HG03159 (cell line): Measurements from ENCODE around the gene IVD.

ENCODE experiments used
- ATAC-seq: cut with Tn5 transposase; IDR thresholded peaks from one replicate; pipeline ENCODE4 v1.9.1; 2021; ENCODE audit warnings: mild to moderate bottlenecking, moderate library complexity; ENCODE audit not compliant: unreplicated experiment

IVD gene

DNA sequence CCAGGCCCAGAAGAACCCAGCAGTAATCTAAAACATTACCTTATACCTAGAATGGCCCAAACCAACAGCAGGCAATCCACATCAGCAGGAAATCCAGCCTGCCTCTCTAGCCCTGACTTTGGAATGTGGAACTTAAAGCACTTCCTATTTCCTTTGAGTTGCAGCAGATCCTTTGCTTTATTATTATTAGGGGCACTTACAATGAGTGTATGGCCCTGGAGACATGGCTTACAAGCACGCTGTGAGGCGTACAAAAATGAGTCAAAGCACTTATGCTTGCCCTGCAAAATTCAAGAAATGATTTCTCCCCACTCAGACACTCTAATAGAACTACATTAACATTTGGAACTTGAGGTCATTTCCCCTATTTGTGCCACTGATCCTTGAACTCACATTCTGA is 32.6 kb upstream of the IVD start:
- ATAC-seq: no peak

DNA sequence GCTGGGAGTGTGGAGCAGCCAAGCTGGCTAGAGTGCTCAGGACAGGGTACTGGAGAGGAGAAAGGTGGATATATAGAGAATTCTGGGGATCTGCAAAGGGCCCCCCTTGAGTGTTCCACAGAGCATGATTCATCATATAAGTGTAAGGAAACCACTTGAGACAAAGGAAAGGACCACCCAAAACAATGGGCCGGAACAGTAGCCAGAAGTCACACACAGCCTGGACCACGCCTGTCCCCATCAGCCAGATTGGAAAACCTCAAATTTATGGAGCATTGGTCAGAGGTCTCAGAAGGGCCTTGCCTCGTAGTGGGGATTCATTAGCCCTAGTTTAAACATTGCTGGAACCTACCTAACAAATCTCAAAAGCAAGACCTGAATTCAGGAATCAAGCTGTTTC is 28.0 kb upstream of the IVD start:
- no peak for ATAC-seq

GRCh38 chr15:40379374-40379773 is 26.2 kb upstream of the IVD start:
- ATAC-seq: no peak

GRCh38 chr15:40379853-40380252 is 25.7 kb upstream of the IVD start:
- no peak for ATAC-seq

DNA sequence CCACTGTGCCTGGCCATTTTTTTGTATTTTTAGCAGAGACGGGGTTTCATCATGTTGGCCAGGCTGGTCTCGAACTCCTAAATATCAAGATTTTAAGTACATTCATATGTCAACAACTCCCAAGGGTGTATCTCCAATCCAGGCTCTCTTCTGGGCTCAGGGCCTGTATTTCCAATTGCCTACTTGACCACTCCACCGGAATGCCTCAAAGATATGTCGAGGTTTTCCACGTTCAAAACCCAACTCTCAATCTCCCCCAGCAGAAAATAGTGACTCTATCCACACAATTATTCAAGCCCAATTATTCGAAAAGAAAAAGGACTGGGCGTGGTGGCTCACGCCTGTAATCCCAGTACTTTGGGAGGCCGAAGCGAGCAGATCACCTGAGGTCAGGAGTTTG is 25.0 kb upstream of the IVD start:
- no peak for ATAC-seq

DNA sequence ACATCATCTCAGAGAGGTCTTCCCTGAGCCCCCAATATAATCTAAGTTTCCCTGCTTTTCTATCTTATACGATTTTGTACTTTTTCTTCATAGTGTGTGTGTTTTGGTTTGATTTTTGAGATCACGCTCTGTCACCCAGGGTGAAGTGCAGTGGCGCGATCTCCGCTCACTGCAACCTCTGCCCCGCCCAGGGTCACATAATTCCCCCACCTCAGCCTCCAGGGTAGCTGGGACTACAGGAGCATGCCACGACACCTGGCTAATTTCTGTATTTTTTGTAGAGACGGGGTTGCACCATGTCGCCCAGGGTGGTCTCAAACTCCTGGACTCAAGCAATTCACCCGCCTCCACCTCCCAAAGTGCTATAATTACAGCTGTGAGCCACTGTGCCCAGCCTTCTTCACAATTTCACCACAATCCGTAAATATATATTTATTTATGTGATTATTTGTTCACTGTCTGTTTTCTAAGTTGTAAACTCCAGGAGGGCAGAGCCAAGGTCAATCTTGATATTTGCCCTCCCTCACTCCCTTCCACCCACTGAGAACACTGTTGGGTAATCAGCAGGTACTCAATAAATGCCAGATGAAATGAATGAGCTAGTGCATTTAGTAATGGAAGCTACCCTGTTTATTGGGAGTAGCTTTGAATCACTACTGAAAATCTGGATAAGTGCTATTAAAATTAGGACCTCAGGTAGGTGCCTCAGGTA is 23.6 kb upstream of the IVD start:
- ATAC-seq: no peak

DNA sequence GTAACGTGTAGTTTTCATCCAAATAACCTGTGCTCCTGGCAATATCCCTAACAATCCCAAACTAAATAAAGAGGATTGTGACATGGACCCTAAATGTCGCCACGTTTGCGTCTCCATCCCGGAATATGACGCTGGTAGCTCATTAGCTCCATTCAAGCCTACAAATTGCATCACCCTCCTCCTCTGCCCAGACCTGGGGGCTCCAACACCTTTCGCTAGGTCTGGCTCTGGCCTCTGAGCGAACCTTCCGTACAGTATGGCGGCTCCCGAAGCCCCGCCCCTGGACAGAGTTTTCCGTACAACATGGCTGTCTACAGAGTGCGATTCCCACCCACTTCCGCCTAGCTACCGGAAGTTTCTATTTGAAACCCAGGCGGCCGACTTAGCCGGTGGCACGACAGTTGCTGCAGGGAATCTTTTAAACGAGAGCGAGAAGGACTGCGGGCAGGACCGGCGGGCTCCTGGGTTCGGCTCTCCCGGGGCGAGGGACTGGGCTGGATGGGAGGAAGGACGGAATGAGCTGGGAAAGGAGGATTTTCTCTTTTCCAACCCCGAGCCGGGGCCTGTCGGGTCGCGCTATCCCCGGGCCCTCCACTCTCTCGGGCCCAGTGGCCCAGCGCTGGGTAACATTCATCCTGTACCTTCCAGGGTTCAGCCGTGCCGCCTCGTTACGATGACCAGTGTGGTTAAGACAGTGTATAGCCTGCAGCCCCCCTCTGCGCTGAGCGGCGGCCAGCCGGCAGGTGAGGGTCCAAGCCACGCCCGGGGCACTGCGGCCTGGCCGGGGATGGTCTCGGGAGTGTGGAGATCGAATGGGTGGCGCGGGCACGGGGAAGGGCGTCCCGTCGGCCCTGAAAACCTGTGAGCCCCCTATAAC is 22.8 kb upstream of the IVD start, which contains the start of gene KNSTRN:
Gene KNSTRN, plus strand, starts transcription at position 142 of the 877 bp plus-strand sequence. Its CDS starts 115 bp downstream, at position 257.
- peak; percentile 88 for ATAC-seq

DNA sequence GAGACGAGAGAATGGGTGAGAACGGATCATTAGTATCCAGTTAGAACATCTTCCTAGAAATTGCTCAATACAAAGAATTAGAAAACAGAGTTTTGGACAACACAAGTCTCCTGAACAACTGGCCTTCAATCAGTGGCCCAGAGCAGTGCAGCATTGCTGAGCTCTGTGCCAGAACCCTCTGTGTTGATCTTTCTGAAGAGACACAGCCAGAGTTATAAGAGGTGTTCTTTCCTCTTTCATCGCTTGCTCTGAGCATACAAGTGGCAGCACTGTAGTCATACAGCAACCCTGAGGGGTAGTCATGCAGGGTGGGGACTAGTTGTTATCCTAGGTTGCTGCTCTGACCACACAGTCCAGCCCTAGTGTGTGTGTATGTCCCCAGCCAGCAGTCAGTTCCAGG is 19.1 kb upstream of the IVD start:
- no peak for ATAC-seq

GRCh38 chr15:40388941-40389823 is 16.4 kb upstream of the IVD start:
- no peak for ATAC-seq

DNA sequence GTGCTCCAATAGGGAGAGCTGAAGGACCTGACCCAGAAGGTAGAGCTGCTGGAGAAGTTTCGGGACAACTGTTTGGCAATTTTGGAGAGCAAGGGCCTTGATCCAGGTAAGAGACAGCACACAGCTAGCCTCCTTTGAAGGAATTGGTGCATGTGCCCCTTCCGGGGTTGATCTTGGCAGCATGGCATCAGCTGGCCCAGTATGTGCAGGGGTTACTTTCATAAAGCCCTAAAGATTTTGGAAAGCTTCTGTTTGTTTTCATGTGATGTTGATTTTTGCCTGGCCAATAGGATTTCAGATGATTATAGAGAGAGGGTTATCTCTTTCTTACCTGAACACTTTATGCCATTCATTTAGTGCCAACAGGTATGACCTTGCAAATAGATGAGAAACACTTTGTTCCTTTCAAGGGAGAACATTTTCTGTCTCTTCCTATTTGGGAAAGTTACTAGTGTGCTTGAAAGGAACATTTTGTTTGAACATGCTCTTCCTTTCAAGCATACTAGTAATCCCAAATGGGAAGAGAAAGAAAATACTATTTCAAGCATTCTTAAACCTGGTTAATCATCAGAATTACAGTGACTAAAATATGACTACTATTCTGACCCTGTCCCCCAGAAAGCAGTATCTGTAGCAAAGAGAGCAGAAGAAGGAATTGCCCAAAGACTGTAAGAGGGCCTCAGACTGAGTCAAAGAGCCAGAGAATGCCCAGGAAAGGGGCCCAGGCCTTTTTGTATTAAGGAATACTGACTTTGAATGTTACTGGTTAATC is 15.6 kb upstream of the IVD start:
- ATAC-seq: no peak

GRCh38 chr15:40392986-40393948 is 12.3 kb upstream of the IVD start:
- no peak for ATAC-seq

GRCh38 chr15:40397688-40398412 is 7.7 kb upstream of the IVD start:
- ATAC-seq: no peak

- ATAC-seq: no peak
These were observed 7.2 kb upstream of the IVD start for GRCh38 chr15:40398413-40398873.

GRCh38 chr15:40399370-40399769 is 6.2 kb upstream of the IVD start:
- ATAC-seq: no peak

DNA sequence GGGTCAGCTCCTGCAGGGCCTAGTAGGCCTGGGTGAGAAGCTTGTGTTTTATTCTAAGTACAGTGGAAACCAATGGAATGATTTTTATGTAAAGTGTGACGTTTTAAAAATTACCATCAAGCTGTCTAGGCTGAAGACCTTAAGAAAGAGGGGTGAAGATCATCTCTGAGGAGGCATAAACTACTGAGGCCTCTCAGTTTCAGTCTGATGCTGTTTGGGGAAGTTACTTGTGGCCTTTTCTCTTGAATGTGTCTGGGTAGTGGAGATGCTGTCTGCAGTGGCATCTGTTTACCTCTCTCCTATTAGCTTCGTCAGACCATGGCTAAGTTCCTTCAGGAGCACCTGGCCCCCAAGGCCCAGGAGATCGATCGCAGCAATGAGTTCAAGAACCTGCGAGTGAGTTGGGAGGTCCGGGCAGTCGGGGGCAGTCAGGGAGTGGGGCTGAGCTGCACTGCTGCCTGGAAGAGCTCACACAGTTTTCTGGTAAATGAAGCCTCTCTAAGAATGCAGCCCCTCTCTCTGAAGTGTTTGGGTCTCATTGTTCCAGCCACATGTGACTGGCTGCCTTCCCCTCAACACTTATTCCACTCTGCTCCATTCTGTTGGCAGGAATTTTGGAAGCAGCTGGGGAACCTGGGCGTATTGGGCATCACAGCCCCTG is 1.9 kb downstream of the IVD start:
- ATAC-seq: peak; percentile 59

DNA sequence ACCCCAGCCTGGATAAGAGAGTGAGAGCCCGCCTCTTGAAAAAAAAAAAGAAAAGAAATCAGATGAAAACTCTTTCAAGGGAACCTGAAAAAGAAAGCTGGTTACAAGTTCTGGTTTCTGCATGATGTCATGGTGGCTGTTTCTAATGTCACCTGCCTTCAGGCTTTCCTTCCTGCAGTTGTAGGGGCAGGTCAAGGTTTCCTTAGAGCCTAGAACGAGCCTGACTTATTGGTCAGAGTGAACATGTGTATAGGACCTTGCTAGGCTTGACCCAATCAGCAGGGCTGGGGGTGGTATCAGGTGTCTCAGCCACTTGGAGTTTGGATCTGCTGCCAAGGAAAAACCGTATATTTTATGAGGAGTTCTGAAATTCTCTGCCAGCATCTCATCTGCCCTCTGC is 3.8 kb downstream of the IVD start:
- ATAC-seq: no peak

- ATAC-seq: no peak
These were observed 4.9 kb downstream of the IVD start for GRCh38 chr15:40410476-40410875.
